ENCODE data around the gene NAV2. TPM values are rescaled to one million over a fixed set of nuclear protein-coding genes. Genes with fewer than 3 reads are reported as not detected.
"Not testable (repeated sequence)": the region's sequence is repeated elsewhere in the genome, so short reads cannot be mapped to it uniquely, and the experiment has no call there.

Gene NAV2
- total RNA-seq, 1 donor from 2014 or later, result 40.6 TPM

DNA sequence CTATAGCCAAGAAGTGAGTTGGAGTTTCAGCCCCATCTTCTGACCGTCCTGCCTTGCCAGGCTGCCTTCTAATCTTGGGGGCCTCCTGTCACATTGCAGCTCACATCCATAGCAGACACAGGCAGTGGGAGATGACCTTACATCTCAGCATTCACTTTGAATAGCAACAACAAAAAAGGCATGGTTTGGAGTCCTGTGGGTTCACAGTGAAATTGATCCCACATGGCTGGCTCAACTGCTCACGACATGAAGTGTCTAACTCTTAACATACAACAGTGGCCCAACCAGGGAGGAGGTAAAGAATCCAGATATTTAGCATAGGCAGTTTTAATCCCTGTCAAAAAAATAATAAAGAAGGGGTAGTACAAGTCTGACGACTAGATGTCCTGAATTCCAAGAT lies 409.5 kb downstream of the NAV2 start:
- DNase-seq (ENCODE audit: extremely low read depth, low read depth, low spot score), result no peak

DNA sequence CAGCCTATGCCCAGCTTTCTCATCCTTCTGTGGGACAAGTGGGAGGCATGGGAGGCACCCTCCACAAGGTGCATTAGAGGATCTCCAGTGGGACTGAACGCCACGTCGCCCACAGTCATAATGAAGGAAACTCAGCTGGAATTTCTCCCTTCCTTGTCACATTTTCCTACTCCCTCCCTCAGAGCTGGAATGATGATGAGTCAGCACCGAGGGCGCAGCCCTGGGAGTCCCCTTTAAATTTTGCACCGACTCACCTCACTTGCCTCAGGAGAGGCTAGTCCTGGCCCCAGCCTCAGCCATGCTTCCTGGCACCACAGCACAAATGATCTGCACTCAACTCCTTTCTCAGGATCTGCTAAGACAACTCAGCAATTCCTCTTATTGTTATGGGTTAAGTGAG lies 413.3 kb downstream of the NAV2 start:
- no peak for DNase-seq (ENCODE audit: extremely low read depth, low read depth, low spot score)

DNA sequence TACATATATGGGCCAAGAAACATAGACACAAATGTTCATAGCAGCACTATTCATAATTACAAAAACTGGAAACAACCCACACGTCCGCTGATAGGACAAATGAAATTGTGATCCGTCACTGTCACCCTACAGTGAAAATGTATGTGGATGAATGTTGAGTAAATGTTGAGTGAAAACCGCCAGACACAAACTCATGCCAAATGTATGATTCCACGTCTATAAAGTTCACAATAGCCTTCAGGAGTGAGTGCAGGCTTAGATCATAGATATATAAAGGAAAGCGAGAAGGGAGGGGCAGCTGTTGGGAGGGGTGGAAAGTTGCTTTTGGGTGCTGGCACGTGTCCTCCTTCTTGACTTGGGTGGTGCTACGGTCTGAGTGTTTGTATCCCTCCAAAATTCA lies 414.1 kb downstream of the NAV2 start:
- DNase-seq (ENCODE audit: extremely low read depth, low read depth, low spot score), result no peak

DNA sequence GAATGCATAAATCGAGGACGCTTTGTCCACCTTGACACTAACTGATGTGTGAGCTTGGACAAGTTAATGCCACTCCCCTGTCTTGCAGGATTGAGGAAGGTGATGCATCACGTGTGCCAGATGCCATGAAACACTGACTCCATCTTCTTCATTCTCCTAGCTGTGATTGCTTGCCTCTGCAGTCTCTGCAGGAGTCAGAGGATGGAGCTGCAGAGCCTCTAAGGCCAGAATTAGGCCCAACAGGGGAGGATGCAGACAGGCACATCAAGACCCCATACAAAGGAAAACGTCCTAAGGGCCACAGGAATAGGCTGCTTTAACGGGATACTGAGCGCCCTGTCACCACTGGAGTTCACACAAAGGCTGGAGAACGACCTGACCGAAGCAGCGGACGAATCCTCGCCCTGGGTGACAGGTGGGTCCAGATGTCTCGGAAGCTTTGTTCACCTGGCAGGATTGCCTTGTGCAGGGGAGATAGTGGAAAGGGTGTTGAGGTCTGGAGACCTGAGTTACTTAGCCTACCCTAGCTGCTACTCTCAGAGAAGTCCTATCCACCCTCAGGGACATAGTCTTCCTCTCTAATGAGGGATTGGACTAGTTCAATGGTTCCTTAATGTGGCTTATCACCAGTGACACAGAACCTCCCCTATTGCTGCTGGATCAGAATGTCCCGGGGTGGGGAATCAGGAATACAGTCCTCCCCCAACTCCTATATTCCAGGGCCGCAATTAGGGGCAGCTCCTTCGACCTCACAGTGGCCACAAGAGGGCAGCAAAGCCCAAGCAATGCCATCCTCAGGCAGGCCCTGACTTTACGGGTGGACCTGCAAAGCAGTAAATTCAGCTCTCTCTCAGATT lies 415.3 kb downstream of the NAV2 start:
- DNase-seq (ENCODE audit: extremely low read depth, low read depth, low spot score), result no peak

DNA sequence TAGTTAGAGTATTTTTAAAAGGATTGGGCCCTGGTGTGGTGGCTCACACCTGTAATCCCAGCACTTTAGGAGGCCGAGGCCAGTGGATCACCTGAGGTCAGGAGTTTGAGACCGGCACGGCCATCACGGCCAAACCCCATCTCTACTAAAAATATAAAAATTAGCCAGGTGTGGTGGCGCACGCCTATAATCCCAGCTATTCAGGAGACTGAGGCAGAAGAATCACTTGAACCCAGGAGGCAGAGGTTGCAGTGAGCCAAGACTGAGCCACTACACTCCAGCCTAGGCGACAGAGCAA lies 415.8 kb downstream of the NAV2 start:
- not testable (repeated sequence) for DNase-seq (ENCODE audit: extremely low read depth, low read depth, low spot score)

DNA sequence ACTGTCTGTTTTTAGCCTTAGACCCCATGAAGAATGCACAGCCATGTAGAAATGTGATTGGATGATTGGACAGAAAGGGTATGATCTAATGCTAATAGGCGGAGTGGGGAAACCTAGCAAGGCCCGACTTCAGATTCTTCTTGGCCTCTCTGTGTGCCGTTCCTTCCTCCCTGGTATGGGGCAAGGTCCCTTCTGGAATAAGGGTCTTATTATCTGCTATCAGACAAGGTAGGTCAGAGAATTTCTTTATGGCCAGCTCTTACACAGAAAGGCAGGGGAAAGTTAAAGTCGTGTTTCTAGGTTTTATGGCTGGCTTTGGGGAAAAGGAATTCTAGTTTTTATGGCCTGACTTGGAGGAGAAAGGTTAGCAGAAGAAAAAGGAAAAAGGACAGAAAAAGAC lies 417.0 kb downstream of the NAV2 start:
- no peak for DNase-seq (ENCODE audit: extremely low read depth, low read depth, low spot score)

DNA sequence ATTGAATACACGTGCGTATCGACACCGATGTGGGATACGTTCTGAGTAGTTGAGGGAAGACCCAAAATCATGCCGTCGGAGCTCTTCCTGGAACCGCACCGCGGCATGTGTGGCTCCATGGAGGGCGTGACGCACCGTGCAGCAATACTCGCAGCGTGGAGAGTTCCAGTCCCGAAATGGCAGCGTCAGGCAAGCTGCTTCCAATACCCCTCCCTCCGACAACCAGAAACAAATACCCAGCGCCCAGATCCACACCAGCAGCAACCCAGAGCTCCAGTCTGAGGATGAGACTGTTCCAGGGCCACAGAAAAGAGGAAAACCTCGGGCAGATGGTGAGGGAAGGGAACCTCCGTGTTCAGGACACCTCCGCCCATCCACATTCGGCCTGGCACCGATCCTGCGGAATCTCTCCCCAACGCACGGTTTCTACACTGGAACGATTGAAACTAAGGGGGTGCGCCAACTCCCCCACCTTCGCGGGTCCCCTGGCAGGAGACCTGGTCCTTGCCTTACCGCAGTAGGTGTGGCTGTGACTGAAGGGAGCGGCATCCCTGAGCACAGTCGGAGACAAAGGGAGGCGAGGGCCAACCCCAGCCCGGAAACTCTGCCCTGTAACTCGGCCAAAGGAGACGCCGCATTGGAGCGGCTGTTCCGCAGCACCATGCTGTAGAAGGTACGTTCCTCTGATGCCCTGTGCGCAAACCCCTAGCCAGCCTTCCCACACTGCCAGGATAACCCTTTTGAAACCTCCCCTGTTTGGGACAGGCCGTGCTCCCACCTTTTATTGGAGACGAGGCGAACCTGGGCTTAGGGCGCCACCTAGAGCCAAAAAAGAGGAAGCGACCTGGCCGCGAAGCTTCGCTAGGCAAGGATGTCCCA lies 419.4 kb downstream of the NAV2 start:
- no peak for DNase-seq (ENCODE audit: extremely low read depth, low read depth, low spot score)

DNA sequence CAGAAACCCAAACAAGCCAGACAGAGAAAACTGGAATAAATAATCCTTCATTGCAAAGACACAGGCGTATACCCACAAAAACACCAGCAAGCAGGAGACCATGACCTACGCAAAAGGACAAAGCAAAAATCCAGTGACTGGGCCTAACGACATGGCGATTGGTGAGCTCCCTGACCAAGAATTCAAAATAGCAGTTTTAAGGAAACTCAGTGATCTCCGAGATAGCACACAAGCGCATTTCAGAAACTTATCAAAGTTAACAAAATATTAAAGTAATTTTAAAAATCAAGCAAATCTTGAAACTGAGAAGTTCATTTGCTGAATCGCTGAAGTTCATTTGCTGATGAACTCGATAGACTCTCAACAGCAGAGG lies 420.0 kb downstream of the NAV2 start:
- no peak for DNase-seq (ENCODE audit: extremely low read depth, low read depth, low spot score)

DNA sequence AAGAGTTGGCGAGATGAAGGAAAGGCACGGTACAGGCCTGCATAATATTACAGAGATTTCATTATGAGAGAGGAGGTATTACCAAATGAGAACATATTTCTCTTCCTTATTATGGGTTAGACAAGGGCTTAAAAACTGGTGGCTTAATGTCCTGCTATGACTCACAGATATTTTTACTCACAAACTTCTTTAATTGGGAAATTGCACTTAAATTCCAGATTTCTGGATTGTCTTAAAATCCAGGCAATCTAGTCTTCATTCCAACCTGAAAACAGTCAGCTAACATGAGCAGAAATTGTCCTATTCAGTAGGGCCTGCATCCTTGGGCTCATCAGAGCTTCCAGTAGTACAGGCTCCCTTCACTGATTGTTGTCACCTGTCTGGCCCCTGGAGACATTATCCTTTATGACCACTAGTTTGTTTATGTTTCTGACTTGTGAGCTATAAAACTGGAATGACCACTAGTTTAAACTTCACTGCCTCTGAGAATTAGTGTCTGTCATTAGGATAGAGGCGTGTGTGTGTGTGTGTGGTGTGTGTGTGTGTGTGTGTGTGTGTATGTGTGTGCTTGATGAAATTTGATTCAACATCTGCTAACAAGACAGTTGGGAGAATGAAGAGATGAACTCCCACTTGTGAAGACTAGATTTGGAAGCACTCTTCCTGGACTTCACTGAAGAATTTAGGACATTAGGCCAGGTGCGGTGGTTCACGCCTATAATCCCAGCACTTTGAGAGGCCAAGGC lies 422.5 kb downstream of the NAV2 start:
- no peak for DNase-seq (ENCODE audit: extremely low read depth, low read depth, low spot score)

DNA sequence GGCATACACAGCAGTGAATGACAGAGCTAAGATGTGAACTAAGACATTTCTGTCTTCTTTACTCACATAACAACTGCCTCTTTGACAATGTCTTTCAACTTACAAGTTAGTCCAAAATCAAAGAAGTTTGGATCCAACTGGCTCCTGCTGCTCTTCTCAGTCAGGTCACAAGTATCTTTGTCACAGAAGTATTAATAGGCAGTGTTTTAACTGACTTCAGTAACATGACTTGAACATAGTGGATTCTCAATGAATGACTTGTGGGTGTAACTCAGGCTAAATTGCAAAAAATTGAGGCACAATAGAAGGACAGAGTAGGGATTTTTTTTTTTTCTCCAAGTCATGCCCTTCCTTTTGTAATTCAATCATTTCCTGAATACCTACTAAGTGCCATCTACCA lies 425.0 kb downstream of the NAV2 start:
- DNase-seq (ENCODE audit: extremely low read depth, low read depth, low spot score), result no peak

DNA sequence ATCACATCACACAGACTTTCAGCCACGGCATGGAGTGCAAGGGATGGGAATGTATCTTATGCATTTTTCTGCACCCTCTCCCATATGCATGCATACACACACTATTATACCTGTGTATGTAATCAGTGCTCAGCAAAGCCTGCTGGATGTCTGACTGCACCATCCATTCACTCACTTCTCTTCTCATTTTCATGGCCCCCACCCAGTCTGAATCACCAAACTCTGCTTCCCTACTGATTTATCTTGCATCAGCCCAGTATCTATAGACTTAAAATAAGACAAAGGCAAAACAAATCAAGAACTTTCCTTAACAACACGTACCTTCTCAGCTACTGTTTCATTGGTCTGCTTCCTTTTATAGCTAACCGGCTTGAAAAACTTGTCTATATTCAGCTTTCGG lies 426.1 kb downstream of the NAV2 start:
- no peak for DNase-seq (ENCODE audit: extremely low read depth, low read depth, low spot score)

DNA sequence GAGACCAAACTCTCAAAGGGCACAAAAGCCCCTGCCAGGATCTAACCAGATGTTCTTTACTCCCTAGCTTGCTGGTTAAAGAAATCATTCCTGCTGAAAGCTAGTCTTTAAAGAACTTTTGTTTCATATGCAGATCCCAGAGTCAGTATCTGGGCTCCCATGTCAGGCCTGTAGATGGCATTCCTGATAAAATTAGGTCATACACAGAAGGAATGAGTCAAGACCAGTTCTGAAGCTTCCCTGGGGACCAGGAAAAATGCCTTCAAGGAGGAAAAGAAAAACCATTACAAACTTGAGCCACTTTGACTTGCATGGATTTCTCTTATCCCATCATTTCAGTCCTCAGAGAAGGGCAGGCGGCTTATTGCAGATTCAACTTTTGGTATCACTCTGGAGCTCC lies 441.7 kb downstream of the NAV2 start:
- no peak for DNase-seq (ENCODE audit: extremely low read depth, low read depth, low spot score)

DNA sequence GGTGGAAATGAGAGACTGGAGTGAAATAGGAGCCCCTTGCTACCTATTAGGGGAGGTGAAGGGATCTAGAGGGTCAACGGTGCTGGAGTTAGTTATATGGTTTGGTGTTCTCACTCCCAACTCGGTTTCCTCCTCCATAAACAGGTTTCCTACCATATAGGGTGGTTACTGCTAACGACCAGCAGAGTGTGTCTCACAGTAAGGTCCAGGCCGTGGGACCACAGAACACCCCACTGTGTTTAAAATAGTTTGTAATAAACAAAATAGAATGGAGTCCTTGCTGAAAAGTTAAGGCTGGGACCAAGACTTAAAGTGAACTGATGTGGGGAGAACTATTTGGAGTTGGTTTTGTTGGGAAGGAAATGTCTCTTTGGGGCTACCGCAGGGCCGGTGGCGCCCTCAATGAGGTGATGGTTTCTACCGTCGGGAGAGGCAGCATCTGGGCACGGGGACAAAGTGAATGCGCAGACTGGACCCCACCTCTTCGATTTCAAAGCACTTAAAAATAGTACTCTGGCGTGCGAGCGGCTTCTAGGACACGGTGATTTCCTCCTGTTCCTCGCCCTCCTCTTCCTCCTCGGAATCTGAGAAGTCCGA lies 443.1 kb downstream of the NAV2 start:
- DNase-seq (ENCODE audit: extremely low read depth, low read depth, low spot score), result no peak

DNA sequence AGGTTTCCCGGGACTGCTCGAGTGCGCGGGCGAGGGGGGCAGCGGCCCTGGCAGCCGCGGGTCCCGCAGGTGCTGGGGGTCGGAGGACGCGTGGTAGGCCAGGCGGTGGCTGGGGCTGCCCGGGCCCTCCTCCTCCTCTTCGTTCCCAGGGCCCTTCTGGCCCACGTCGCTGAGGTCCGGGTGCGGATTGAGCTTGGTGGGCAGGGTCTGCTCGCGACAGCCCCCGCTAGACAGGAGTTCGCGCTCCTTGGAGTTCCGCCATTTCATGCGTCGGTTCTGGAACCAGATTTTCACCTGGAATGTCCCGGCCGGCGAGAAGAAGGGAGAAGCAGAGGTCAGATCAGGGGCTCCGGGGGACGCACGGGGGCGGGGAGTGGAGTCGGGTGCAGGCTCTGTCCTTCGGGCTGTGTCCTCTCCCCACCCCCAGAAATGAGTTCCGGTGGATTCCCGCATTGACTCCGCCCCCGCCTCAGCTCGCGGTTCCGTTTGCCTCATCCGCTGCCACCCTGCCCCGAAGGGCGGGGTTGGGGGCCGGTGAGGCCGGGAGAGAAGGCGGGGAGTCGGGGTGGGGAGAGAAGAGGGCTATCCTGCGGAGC lies 443.7 kb downstream of the NAV2 start:
- DNase-seq (ENCODE audit: extremely low read depth, low read depth, low spot score), result no peak

DNA sequence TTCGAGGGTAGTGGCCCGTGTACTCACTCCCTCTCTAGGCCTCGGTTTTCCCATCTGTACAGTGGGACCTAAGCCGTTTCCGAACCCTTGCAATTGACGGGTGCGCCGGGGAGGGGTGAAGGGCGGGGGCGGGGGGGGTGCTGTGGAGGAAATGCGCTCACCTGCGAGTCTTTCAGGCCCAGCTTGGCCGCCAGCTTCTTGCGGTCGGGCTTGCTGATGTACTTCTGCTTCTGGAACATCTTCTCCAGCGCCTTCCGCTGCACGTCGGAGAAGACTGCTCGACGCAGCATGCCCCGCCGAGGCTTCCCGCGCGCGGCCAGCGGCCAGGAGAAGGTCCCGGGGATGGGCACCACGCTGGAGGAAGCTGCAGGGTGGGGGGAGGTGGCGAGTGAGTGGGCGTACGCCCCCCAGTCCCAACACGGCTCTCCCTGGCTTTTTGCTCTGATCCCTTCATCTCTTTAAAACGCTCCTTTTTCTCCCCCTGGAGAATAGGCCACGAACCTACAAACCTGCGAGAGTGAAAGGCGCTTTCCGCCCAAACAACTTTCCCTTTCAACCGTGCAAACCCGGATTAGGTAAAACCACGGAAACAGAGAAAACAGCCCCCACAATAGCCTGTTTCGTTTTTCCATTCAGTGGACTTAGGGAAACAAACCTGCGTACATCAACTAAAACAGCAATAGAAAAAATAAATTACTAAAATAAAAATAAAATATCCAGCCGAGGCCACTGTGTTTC lies 444.4 kb downstream of the NAV2 start:
- DNase-seq (ENCODE audit: extremely low read depth, low read depth, low spot score), result no peak

DNA sequence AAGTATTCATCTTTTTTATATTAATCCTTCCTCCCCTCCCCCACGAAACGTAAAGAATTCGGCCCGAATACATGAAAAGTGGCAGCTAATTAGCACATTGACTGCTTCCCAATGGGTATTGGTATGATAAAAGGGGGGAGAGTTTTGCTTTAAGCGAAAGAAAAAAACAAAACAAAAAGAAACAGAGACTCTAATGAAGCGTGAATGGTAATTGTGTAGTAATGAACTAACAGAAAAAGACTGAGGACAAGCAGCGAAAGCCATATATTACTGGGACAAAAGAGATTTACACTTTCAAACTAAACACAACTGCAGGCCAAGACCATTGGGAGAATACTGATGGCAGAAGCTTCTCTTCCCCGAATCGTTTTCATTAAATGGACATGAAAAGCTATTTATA lies 445.1 kb downstream of the NAV2 start:
- DNase-seq (ENCODE audit: extremely low read depth, low read depth, low spot score), result no peak

DNA sequence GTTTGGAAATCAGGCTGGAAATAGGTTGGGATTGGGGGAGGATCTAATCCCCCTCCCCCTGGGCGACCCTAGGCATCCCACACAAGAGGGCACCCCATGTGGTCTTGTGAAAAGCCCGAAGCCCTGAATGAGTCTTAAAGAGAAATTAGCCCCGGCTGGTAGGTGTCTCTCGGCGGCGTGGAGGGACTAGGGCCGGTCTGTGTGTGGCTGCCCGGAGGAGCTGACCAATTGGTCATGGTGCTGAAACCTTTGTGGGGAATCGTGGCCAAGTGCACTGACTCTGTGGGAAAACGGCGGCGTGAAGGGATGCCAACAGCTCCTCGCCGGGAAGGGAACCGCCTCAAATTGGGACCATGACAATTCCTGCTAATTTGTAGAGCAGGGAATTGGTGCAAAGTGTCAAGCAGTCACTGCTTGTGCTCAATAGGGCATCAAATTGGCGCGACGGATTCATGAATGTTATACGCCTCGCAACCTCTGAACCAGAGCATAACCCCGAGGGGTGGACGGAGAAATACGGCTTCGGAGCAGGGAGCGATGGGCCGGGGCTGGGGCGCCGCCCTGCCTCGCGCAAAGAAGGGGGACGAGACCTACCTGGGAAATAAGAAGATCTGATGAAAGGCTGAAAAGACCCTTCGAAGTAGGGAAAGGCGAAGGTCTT lies 446.1 kb downstream of the NAV2 start:
- peak; percentile 27 for DNase-seq (ENCODE audit: extremely low read depth, low read depth, low spot score)

DNA sequence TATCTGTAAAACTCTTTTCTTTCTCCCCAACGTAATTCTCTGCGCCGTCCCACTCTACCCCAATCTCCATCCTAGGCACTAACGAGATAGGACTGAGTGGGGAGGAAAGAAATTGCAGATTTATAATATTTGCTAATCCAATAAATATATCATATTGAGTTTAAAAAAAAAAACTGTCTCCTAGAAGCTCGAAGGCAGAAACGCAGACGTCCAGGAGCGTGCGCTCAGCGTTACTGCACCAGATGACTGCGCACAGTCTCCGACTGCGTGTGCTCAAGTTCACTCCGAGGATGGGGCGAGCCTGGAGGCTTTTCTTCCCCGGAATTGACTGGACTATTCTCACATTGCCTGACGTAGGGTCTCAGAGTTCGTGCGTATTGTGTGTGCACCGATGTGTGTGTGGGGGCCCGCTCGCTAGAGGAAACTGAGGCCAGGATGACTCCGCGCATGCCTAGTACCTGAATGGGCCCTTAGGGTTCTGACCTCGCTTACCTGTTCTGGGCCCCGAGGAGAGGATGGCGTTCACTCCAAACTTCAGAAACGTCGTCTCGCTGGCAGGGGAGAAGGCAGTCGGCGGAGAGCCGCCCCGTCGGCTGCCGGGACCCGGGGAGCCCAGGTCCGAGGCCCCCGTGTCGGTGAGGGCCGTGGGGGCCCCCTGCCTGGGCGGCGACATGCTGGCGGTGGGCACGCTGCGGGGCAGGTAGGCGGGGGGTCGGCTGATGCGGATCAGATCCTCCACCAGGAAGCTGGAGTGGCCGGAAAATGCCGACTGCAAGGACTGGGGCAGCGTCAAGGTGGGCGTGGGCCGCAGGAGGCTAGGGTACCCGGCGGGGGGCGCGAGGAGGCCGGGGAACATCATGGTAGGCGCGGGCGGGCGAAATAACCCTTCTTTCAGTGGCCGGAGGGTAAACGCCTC lies 447.1 kb downstream of the NAV2 start:
- DNase-seq (ENCODE audit: extremely low read depth, low read depth, low spot score), result no peak
